Activated CD8-positive, alpha-beta memory T cell treated with anti-CD3 and anti-CD28 coated beads for 4 hours (primary cell): ENCODE measurements around the gene TTC33.
"Not testable (repeated sequence)": the region's sequence is repeated elsewhere in the genome, so short reads cannot be mapped to it uniquely, and the experiment has no call there.

Experiments used
- DNase-seq, 2 donors: peaks; one replicate each; pipeline ENCODE4 v3.0.0-alpha.2; 2020; ENCODE audit warnings: low read depth in 2 of 2

TTC33 gene

GRCh38 chr5:40652441-40653220 is 103.1 kb downstream of the TTC33 start:
- no peak for DNase-seq

GRCh38 chr5:40651201-40651600 is 104.6 kb downstream of the TTC33 start:
- DNase-seq, result no peak

- DNase-seq, result no peak
Observed at GRCh38 chr5:40649463-40650030, 106.2 kb downstream of the TTC33 start.

- DNase-seq, result no peak
Observed at GRCh38 chr5:40648150-40648549, 107.6 kb downstream of the TTC33 start.

GRCh38 chr5:40646266-40646665 is 109.5 kb downstream of the TTC33 start:
- DNase-seq, result no peak

GRCh38 chr5:40639531-40639930 is 116.2 kb downstream of the TTC33 start:
- not testable (repeated sequence) for DNase-seq

GRCh38 chr5:40634593-40634992 is 121.2 kb downstream of the TTC33 start:
- DNase-seq, result no peak

- no peak for DNase-seq
Observed at GRCh38 chr5:40634154-40634553, 121.6 kb downstream of the TTC33 start.

GRCh38 chr5:40631236-40631635 is 124.5 kb downstream of the TTC33 start:
- DNase-seq, result no peak

- no peak for DNase-seq
Observed at GRCh38 chr5:40630126-40630525, 125.6 kb downstream of the TTC33 start.

GRCh38 chr5:40628407-40628806 is 127.4 kb downstream of the TTC33 start:
- no peak for DNase-seq

GRCh38 chr5:40627706-40628105 is 128.1 kb downstream of the TTC33 start:
- DNase-seq, result no peak

- no peak for DNase-seq
Observed at GRCh38 chr5:40626801-40627200, 129.0 kb downstream of the TTC33 start.

GRCh38 chr5:40623480-40624420 is 132.0 kb downstream of the TTC33 start:
- DNase-seq, result no peak

GRCh38 chr5:40622463-40623252 is 133.1 kb downstream of the TTC33 start:
- no peak for DNase-seq

- DNase-seq, result no peak
Observed at GRCh38 chr5:40619421-40619820, 136.3 kb downstream of the TTC33 start.

GRCh38 chr5:40618926-40619325 is 136.8 kb downstream of the TTC33 start:
- no peak for DNase-seq

- no peak for DNase-seq
Observed at GRCh38 chr5:40616781-40617180, 139.0 kb downstream of the TTC33 start.

GRCh38 chr5:40615586-40616170 is 140.1 kb downstream of the TTC33 start:
- no peak for DNase-seq

GRCh38 chr5:40614923-40615585 is 140.7 kb downstream of the TTC33 start:
- DNase-seq, result no peak

GRCh38 chr5:40614466-40614865 is 141.3 kb downstream of the TTC33 start:
- no peak for DNase-seq
